ENCODE results near the gene INPP5A.

DNA sequence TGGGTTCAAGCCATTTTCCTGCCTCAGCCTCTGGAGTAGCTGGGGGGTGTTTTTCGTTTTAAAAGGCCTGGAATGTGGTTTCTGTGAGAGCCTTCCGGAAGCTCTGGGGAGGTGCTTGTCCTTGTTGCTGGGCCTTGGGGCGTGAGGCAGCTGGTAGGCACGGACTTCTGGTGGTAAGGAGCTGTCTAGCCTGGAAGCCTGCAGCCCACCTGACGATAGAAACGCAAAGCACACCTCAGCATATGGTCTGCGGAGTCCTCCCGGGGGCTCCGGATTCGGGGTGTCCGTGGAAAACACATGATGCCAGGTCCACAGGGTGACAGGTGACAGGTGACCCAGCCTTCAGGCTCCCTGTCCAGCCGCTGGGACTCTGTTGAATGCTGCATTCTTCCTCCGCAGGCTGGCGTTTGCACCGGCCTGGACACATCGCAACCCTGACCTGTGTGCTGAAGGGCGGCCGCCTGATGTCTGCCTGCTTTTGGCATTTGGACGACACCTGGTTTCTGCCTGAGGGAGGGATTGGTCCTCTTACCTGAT, 37.3 kb downstream of the INPP5A start:
- no peak for TF ChIP-seq POLR2A (IDR thresholded peaks at IDR 0.05)
- TF ChIP-seq CTCF (IDR thresholded peaks at IDR 0.05): no peak
- TF ChIP-seq POLR2AphosphoS5 (IDR thresholded peaks at IDR 0.05): no peak
